MG63 (cell line): Measurements from ENCODE around the gene PDE6H. TPM values are rescaled to one million over a fixed set of nuclear protein-coding genes. Genes with fewer than 3 reads are reported as not detected.

ENCODE experiments used
- DNase-seq: peaks from one replicate; pipeline ENCODE4 v3.0.0-alpha.2; 2020
- H3K27me3 ChIP-seq: fragments of 250-450 bp; sonication (Bioruptor Pico); 2 replicates; pipeline ENCODE4 v1.5.1; 2020; ENCODE audit warnings: mild to moderate bottlenecking, moderate library complexity
- H3K36me3 ChIP-seq: fragments of 250-450 bp; sonication (Bioruptor Pico); 2 replicates; pipeline ENCODE4 v1.5.1; 2020; ENCODE audit warnings: mild to moderate bottlenecking, moderate library complexity
- H3K4me3 ChIP-seq: fragments of 250-450 bp; sonication (Bioruptor Pico); 2 replicates; pipeline ENCODE4 v1.5.1; 2020; ENCODE audit warnings: mild to moderate bottlenecking, moderate library complexity
- H3K9me3 ChIP-seq: fragments of 250-450 bp; sonication (Bioruptor Pico); 2 replicates; pipeline ENCODE4 v1.5.1; 2020; ENCODE audit warnings: mild to moderate bottlenecking, moderate library complexity
- total RNA-seq: library from RNA; depleted of rRNA; stranded (reverse); fragments of >200 nt; shearing (Covaris generic); gene quantifications from 2 replicates; pipeline ENCODE4 v1.2.3, GENCODE V29; 2014; ENCODE audit warnings: low replicate concordance; rRNA removed

Gene PDE6H
- not detected in 2 replicates for total RNA-seq

- no peaks in the 10 kb centered on the region for H3K36me3 ChIP-seq
- H3K27me3 ChIP-seq, result no peaks in the 10 kb centered on the region
- peaks cover 4% of the 10 kb centered on the region; the same call in 1 of the 2 replicates for H3K9me3 ChIP-seq
- no peak within 1 kb of the TSS for H3K4me3 ChIP-seq
- no peak for DNase-seq
Observed at GRCh38 chr12:14972816-14973215, at the start of gene PDE6H. Gene PDE6H, plus strand, starts transcription at chr12:14973042. Its CDS starts 4,971 bp downstream, at chr12:14978013.

- DNase-seq, result no peak
Observed at GRCh38 chr12:14923944-14924343, 48.9 kb upstream of the PDE6H start.

GRCh38 chr12:14924541-14924940 lies 48.3 kb upstream of the PDE6H start:
- Histone ChIP-seq H3K27me3 (peaks cover 3% of the 10 kb centered on the region; the same call in 1 of the 2 replicates), H3K4me3 (no peak overlapping the region), H3K9me3 (no peaks in the 10 kb centered on the region), H3K36me3 (no peaks in the 10 kb centered on the region)
- no peak for DNase-seq

More at GRCh38 chr12:14923944-14924343, 48.9 kb upstream of the PDE6H start:
- Histone ChIP-seq H3K27me3 (peaks cover 3% of the 10 kb centered on the region; the same call in 1 of the 2 replicates), H3K9me3 (no peaks in the 10 kb centered on the region), H3K4me3 (no peak overlapping the region), H3K36me3 (no peaks in the 10 kb centered on the region)

GRCh38 chr12:14927267-14927666 lies 45.6 kb upstream of the PDE6H start:
- DNase-seq, result no peak
- H3K4me3 ChIP-seq, result no peak overlapping the region
- no peaks in the 10 kb centered on the region for H3K36me3 ChIP-seq
- peaks cover 3% of the 10 kb centered on the region; the same call in 1 of the 2 replicates for H3K27me3 ChIP-seq
- H3K9me3 ChIP-seq, result no peaks in the 10 kb centered on the region

- H3K36me3 ChIP-seq, result no peaks in the 10 kb centered on the region
- no peaks in the 10 kb centered on the region for H3K9me3 ChIP-seq
- peaks cover 3% of the 10 kb centered on the region; the same call in 1 of the 2 replicates for H3K27me3 ChIP-seq
- DNase-seq, result no peak
- no peak overlapping the region for H3K4me3 ChIP-seq
Observed at GRCh38 chr12:14928931-14929330, 43.9 kb upstream of the PDE6H start.

- Histone ChIP-seq H3K27me3 (peaks cover 3% of the 10 kb centered on the region; the same call in 1 of the 2 replicates), H3K36me3 (no peaks in the 10 kb centered on the region), H3K9me3 (no peaks in the 10 kb centered on the region), H3K4me3 (no peak overlapping the region)
- no peak for DNase-seq
Observed at GRCh38 chr12:14930299-14930698, 42.5 kb upstream of the PDE6H start.

GRCh38 chr12:14931359-14931758 lies 41.5 kb upstream of the PDE6H start:
- DNase-seq, result no peak
- no peaks in the 10 kb centered on the region for H3K36me3 ChIP-seq
- H3K9me3 ChIP-seq, result no peaks in the 10 kb centered on the region
- no peak overlapping the region for H3K4me3 ChIP-seq
- H3K27me3 ChIP-seq, result peaks cover 3% of the 10 kb centered on the region; the same call in 1 of the 2 replicates

GRCh38 chr12:14931791-14932560 lies 40.9 kb upstream of the PDE6H start:
- Histone ChIP-seq H3K9me3 (no peaks in the 10 kb centered on the region), H3K4me3 (no peak overlapping the region)
- DNase-seq, result no peak

GRCh38 chr12:14934511-14934910 lies 38.3 kb upstream of the PDE6H start:
- Histone ChIP-seq H3K4me3 (no peak overlapping the region), H3K9me3 (no peaks in the 10 kb centered on the region), H3K27me3 (no peaks in the 10 kb centered on the region), H3K36me3 (no peaks in the 10 kb centered on the region)
- no peak for DNase-seq

More at GRCh38 chr12:14931791-14932560, 40.9 kb upstream of the PDE6H start:
- no peaks in the 10 kb centered on the region for H3K36me3 ChIP-seq
- 0 out of 2 replicates have a peak, but pooled peaks cover 3% of the 10 kb centered on the region for H3K27me3 ChIP-seq

- Histone ChIP-seq H3K36me3 (no peaks in the 10 kb centered on the region), H3K27me3 (no peaks in the 10 kb centered on the region), H3K4me3 (no peak overlapping the region), H3K9me3 (no peaks in the 10 kb centered on the region)
- DNase-seq, result no peak
Observed at GRCh38 chr12:14935031-14935430, 37.8 kb upstream of the PDE6H start.

- H3K36me3 ChIP-seq, result no peaks in the 10 kb centered on the region
- no peak for DNase-seq
Observed at GRCh38 chr12:14936224-14936861, 36.5 kb upstream of the PDE6H start.

GRCh38 chr12:14937014-14937413 lies 35.8 kb upstream of the PDE6H start:
- DNase-seq, result no peak
- Histone ChIP-seq H3K4me3 (no peak overlapping the region), H3K36me3 (no peaks in the 10 kb centered on the region), H3K27me3 (no peaks in the 10 kb centered on the region), H3K9me3 (no peaks in the 10 kb centered on the region)

More at GRCh38 chr12:14936224-14936861, 36.5 kb upstream of the PDE6H start:
- no peaks in the 10 kb centered on the region for H3K27me3 ChIP-seq
- H3K4me3 ChIP-seq, result no peak overlapping the region
- H3K9me3 ChIP-seq, result no peaks in the 10 kb centered on the region

- DNase-seq, result no peak
- Histone ChIP-seq H3K27me3 (no peaks in the 10 kb centered on the region), H3K4me3 (no peak overlapping the region), H3K36me3 (no peaks in the 10 kb centered on the region), H3K9me3 (no peaks in the 10 kb centered on the region)
Observed at GRCh38 chr12:14937689-14938088, 35.2 kb upstream of the PDE6H start.

- Histone ChIP-seq H3K9me3 (no peaks in the 10 kb centered on the region), H3K4me3 (no peak within 1 kb of the TSS), H3K36me3 (no peaks in the 10 kb centered on the region), H3K27me3 (no peaks in the 10 kb centered on the region)
- no peak for DNase-seq
Observed at GRCh38 chr12:14938301-14938700, 34.5 kb upstream of the PDE6H start, which contains the start of gene ERP27. Gene ERP27, minus strand, starts transcription at chr12:14938537. Its CDS starts 29 bp downstream, at chr12:14938508.

GRCh38 chr12:14941369-14941768 lies 31.5 kb upstream of the PDE6H start:
- no peaks in the 10 kb centered on the region for H3K36me3 ChIP-seq
- H3K4me3 ChIP-seq, result no peak overlapping the region
- no peaks in the 10 kb centered on the region for H3K9me3 ChIP-seq
- H3K27me3 ChIP-seq, result no peaks in the 10 kb centered on the region
- DNase-seq, result no peak

GRCh38 chr12:14942196-14942931 lies 30.5 kb upstream of the PDE6H start:
- Histone ChIP-seq H3K36me3 (no peaks in the 10 kb centered on the region), H3K27me3 (no peaks in the 10 kb centered on the region), H3K9me3 (no peaks in the 10 kb centered on the region), H3K4me3 (no peak overlapping the region)
- DNase-seq, result no peak

- Histone ChIP-seq H3K9me3 (no peaks in the 10 kb centered on the region), H3K4me3 (no peak overlapping the region), H3K36me3 (no peaks in the 10 kb centered on the region), H3K27me3 (no peaks in the 10 kb centered on the region)
- no peak for DNase-seq
Observed at GRCh38 chr12:14946162-14946561, 26.7 kb upstream of the PDE6H start.
